ENCODE measurements around the gene MYH14.

DNA sequence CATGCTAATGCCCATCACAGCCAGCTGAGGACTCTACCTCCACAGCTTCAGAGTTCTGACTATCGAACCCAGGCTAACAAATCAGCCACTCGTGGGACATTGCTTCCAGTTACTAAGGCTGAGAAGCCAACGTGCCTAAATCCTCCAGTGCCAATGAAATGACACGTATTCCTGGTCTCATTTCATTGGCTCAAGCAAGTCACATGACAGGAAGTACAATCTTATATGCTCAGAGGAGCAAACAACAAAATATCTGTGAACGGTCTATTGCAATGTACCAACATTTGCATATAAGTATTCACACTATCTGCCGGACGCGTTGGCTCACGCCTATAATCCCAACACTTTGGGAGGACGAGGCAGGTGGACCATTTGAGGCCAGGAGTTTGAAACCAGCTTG lies 27.5 kb upstream of the MYH14 start:
- TF ChIP-seq, protein P1, sequence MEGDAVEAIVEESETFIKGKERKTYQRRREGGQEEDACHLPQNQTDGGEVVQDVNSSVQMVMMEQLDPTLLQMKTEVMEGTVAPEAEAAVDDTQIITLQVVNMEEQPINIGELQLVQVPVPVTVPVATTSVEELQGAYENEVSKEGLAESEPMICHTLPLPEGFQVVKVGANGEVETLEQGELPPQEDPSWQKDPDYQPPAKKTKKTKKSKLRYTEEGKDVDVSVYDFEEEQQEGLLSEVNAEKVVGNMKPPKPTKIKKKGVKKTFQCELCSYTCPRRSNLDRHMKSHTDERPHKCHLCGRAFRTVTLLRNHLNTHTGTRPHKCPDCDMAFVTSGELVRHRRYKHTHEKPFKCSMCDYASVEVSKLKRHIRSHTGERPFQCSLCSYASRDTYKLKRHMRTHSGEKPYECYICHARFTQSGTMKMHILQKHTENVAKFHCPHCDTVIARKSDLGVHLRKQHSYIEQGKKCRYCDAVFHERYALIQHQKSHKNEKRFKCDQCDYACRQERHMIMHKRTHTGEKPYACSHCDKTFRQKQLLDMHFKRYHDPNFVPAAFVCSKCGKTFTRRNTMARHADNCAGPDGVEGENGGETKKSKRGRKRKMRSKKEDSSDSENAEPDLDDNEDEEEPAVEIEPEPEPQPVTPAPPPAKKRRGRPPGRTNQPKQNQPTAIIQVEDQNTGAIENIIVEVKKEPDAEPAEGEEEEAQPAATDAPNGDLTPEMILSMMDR (IDR thresholded peaks at IDR 0.05), result no peak
- TF ChIP-seq POLR2AphosphoS5 (IDR thresholded peaks at IDR 0.05), result no peak
